Panc1 (cell line): Measurements from ENCODE around the gene FBLN7.

Experiments
- CTCF ChIP-seq: fragments of 450-650 bp; IDR thresholded peaks from 2 replicates; pipeline ENCODE4 v1.5.1; 2017; ENCODE audit warnings: mild to moderate bottlenecking
- POLR2AphosphoS5 ChIP-seq: IDR thresholded peaks from 2 replicates; pipeline ENCODE4 v1.6.1; 2012; ENCODE audit warnings: mild to moderate bottlenecking, low read depth, low read length, moderate library complexity
- SIN3A ChIP-seq: IDR thresholded peaks from 2 replicates; pipeline ENCODE4 v1.6.1; 2012; ENCODE audit warnings: low read depth, mild to moderate bottlenecking, low read length, moderate library complexity, borderline replicate concordance; ENCODE audit not compliant: insufficient read depth
- TCF7L2 ChIP-seq: IDR thresholded peaks from 2 replicates; pipeline ENCODE4 v1.6.1; 2011; ENCODE audit warnings: mild to moderate bottlenecking, low read depth, low read length, inconsistent platforms

DNA sequence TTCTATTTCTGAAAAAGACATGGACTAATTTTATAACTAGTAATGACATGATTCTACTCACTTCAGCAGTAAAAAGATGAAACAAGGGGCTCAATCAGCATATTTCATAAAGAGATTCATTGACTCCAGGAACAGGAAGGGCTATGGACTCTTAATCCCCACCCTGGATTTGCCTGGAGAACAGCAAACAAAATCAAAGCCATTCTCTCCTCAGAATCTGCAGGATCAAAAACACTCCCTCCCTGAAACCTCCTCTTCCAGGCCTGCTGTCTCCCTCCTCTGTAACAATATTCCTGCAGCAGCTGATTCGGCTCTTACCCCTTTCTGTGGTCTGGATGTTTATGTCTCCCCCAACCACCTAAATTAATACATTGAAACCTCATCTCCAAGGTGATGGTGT is 59.7 kb downstream of the FBLN7 start:
- TF ChIP-seq POLR2AphosphoS5 (no peak), CTCF (no peak), SIN3A (no peak), TCF7L2 (no peak)
